Activated CD4-positive, alpha-beta T cell treated with anti-CD3 and anti-CD28 coated beads, Interleukin-2, Interleukin-6, amounts not matched to agents 100 ng/mL and 50 ng/mL, durations not matched to agents 16 hours and 8 hours (primary cell): Measurements from ENCODE around the gene SLC1A4.
"Not testable (repeated sequence)": the region's sequence is repeated elsewhere in the genome, so short reads cannot be mapped to it uniquely, and the experiment has no call there.

Experiments
- DNase-seq: peaks from one replicate; pipeline ENCODE4 v3.0.0-alpha.2; 2020

The SLC1A4 gene

GRCh38 chr2:64995041-64995440 lies 5.8 kb downstream of the SLC1A4 start:
- no peak for DNase-seq

GRCh38 chr2:64996871-64997307 lies 7.7 kb downstream of the SLC1A4 start:
- DNase-seq: no peak

DNA sequence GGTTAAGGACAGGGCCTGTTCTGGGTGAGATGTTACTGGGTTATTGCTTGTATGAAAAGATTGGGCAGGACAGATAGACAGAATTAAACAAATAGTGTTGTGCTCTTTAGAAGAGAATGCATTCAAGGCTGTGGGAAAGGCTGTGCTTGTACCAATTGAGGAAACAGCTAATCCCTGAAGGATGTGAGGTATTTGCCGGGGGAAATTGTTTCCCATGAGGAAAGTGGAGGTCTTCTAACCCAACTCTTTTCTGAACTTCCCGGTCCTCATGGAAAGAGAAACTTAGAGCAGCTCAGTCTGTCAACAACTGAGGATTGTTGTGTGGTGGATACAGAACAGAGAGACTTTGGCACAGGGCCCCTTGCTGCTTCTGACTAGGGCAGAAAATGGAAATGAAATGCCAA lies 9.5 kb downstream of the SLC1A4 start:
- no peak for DNase-seq

DNA sequence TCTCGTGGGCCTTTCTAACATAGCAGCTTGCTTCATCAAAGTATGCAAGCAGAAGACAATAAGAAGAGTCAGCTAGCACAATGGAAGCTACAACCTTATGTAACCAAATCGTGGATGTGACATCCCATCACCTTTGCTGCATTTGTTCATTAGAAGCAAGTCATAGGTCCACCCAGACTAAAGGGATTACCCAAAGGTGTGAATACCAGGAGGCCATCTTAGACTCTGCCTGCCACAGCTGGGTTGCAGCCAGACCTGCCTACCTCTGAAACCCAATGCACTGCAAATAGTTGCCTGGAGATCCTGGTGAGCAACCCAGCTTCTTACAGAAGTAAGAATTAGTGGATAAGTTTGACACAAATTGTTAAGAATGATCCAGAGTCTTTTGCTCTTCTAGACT lies 10.6 kb downstream of the SLC1A4 start:
- DNase-seq: no peak

DNA sequence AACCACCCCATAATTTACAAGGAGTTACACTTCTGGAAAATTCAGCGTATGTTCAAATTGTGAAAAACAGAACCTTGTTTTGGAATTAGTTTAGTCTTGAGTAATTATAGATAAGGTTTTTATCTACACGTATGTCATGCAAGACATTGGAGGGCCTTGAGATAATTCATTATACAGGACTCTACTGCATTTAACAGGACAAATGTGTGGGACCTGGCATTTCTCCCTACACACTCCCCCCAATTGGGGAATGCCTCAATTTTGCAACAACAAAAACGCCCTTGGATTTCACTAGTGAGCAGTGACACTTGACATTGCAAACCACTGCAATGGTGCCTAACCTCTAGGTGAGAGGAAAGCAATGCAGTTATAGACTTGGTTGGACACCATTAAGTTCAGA lies 11.4 kb downstream of the SLC1A4 start:
- DNase-seq: no peak

DNA sequence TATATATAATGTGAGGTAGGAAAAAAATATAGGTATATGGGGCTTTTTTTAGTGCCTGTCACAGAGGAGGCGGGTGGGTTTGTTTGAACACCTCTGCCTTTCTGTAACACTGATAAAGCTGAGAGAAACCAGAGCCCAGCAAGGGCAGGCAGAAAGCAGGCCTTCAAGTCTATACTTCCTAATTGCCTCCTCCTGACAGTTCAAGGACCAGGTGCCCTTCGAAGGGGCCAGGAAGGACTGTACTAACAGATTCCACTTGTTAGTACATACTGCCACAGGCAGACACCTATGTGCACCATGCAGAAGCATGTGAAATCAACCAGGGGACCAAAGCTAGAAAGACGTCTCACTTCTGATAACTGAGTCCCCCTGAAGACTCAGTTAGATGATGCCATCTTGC lies 13.8 kb downstream of the SLC1A4 start:
- DNase-seq: no peak

GRCh38 chr2:65004232-65004631 lies 15.0 kb downstream of the SLC1A4 start:
- DNase-seq: not testable (repeated sequence)

- no peak for DNase-seq
Observed at GRCh38 chr2:65013776-65014175, 24.6 kb downstream of the SLC1A4 start.

DNA sequence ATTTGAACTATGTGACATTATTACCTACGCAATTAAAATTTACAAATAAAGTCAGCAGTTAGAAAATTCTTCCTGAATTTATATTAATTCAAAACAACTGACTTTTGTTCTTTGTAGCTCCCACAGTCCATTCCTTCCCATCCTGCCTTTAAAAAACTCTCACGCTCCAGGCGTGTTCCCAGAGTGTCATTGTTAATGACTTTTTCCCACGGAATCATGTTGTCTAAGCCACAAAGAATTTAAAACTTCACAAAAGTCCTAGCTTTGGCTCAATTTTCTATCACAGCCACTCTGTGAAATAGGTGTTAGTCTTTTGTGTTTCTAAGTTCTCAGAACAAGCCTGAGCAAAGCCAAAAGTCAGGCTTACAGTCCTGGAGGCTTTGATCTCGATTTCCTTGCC lies 26.5 kb downstream of the SLC1A4 start:
- DNase-seq: no peak

DNA sequence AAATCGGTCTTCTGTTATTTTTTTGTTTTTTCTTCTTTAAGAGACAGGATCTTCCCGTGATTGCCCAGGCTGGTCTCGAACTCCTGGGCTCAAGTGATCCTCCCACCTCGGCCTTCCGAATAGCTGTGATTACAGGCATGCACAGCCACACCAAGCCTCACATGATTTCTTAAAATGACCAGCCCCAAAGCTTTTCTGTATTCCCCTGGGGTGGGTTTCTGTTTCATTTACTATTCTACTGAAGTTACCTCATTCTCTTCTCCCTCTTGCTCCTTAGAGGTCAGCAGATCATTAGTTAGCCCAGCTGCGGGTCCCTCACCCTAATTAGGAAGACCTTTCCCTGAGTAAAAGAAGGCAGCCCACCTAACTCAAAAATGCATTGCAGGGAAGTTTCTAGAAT lies 27.6 kb downstream of the SLC1A4 start:
- no peak for DNase-seq

DNA sequence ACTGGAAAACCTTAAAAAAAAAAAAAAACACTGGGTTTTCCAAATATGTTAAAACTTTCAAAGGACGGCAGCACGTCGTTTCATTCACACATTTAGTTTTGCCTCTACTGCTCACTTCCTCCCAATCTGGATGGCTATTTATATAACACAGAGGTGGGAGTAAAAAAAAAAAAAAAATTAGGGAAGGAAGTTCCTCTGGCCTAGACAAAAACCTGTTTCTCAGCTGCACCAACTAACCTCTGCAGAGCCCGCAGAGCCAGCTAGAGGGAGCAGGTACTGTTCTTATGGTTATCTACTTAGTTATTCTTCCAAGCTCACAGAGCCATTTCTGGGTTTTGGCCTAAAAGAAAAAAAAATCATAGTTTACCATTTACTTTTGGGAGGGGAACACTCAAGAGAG lies 28.1 kb downstream of the SLC1A4 start:
- no peak for DNase-seq

DNA sequence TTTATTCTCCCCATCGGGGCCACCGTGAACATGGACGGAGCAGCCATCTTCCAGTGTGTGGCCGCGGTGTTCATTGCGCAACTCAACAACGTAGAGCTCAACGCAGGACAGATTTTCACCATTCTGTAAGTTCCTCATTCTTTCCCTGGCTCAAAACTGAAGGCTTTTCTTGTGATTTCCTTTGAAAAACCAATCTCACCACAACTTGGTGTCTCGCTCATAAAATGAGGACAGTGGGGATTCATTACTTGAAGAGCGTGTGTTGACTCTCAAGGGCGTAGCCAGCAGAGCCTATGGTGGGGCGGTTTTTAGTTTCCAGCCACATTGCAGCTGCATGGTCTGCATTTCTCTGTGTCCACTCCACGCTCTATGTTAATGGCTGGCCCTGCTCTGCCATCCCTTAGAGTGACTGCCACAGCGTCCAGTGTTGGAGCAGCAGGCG lies 29.0 kb downstream of the SLC1A4 start:
- DNase-seq: no peak

GRCh38 chr2:65019010-65019409 lies 29.8 kb downstream of the SLC1A4 start:
- DNase-seq: no peak

GRCh38 chr2:65019675-65020195 lies 30.5 kb downstream of the SLC1A4 start:
- DNase-seq: no peak

GRCh38 chr2:65020251-65020650 lies 31.1 kb downstream of the SLC1A4 start:
- not testable (repeated sequence) for DNase-seq

- DNase-seq: no peak
Observed at GRCh38 chr2:65020943-65021528, 31.8 kb downstream of the SLC1A4 start.

DNA sequence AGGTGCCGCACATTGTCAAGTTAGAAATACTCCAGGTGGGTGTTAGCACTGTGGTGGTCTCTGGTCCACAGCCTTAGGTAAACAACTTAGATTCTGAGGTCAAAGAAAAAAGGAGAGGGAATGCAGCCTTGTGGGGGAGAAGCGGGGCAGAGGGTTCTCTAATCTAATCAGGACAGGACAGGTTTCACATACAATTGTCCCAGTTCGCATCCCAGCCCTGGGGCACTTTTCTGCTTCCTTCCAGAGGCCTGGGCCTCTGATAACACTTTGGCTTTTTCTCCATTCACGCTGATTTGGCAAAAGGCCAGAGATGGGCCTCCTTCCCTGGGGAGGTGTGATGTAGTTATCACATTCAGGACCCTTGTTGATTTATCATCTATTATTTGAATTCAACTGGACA lies 32.5 kb downstream of the SLC1A4 start:
- DNase-seq: no peak

GRCh38 chr2:65022189-65022588 lies 33.0 kb downstream of the SLC1A4 start:
- DNase-seq: no peak

GRCh38 chr2:65023742-65024141 lies 34.5 kb downstream of the SLC1A4 start:
- DNase-seq: no peak

DNA sequence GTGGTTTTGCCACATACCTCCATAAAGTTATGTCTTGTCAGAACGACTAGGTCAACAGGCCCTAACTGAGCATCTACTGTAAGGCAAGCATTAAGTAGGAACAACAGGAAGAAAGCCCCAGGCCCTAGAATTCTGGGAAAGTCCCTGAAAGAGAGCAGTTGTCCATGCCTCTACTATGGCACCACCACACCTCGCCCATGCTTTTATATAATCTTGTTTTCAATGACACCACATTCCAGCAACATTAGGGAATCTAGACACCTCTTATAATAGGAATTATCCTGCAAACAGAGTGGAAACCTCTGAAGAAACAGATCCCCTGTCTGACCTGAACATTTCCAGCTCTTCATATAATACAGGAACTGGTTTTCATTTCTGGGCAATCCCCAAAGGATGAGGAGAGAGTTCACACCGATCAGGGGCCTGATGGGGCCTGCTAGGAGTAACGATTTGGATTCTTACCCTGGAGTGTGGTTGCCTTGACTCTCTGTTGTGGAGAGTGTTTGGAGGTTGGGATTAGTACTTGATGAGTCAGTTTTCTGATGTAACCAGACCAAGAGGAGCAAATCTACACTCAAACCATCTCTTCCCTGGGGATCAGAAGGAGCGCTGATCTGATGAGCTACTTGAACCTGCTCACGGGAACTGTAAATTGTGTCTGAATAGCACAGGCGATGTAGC lies 35.1 kb downstream of the SLC1A4 start:
- DNase-seq: no peak

GRCh38 chr2:65025453-65026123 lies 36.4 kb downstream of the SLC1A4 start:
- DNase-seq: no peak

GRCh38 chr2:65026154-65026553 lies 37.0 kb downstream of the SLC1A4 start:
- DNase-seq: no peak

DNA sequence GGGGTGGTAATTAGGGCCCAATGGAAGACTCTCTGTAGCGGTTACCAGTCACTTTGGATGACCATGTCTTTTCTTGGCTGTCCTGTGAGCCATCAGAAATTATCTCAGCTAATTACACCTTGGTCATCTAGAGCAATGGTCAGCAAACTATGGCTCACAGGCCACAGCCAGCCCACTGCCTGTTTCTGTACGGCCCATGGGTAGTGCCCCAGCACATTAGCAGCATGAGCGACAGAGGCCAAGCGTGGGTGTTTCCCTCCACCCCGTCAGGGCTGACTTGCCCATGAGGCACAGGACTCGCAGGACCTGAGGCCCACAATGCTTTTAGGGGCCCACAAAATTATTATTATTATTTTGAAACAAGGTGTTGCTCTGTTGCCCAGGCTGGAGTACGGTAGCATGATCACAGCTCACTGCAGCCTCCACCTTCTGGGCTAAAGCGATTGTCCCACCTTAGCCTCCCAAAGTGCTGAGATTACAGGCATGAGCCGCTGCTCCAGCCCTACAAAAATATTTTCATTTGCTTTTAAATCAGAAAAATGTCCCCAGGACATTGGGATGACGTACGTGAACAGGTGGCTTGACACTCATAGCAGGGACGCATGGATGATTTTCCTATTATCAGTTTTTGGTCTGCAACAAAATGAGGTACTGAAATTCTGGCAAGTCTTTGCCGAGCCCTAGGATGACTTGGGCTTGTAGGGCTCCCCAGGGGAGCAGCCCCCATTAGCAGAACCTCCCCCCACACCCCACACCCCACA lies 37.7 kb downstream of the SLC1A4 start:
- no peak for DNase-seq
